Measurements from ENCODE around the gene SRC.

DNA sequence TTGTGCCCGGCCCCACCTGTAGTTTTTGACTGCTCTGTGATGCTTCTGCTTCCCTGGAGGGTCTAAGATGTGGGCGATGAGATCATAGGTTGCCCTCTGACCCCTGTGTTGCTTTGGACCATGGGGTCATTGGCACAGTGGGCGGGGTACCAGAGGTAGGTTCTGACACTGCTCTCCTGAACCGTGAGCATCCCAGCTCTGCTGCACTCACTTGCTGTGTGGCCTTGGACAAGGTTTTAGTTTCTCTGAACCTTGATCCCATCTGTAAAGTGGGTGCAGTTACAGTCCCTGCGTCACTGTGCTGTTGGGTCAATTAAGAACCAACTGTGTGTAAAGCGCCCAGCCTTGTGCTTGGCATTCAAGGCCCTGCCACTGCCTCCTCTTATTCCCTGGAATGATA, 30.9 kb downstream of the SRC start:
- TF ChIP-seq, protein P1, sequence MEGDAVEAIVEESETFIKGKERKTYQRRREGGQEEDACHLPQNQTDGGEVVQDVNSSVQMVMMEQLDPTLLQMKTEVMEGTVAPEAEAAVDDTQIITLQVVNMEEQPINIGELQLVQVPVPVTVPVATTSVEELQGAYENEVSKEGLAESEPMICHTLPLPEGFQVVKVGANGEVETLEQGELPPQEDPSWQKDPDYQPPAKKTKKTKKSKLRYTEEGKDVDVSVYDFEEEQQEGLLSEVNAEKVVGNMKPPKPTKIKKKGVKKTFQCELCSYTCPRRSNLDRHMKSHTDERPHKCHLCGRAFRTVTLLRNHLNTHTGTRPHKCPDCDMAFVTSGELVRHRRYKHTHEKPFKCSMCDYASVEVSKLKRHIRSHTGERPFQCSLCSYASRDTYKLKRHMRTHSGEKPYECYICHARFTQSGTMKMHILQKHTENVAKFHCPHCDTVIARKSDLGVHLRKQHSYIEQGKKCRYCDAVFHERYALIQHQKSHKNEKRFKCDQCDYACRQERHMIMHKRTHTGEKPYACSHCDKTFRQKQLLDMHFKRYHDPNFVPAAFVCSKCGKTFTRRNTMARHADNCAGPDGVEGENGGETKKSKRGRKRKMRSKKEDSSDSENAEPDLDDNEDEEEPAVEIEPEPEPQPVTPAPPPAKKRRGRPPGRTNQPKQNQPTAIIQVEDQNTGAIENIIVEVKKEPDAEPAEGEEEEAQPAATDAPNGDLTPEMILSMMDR (conservative IDR thresholded peaks at IDR 0.05; ENCODE audit: low read depth in 2 of 2), result no peak
- TF ChIP-seq EZH2 (IDR thresholded peaks at IDR 0.05; ENCODE audit: low read depth, unreplicated experiment), result no peak
- no peak for TF ChIP-seq POLR2AphosphoS5 (IDR thresholded peaks at IDR 0.05; ENCODE audit: low read depth)
- no peak for TF ChIP-seq ZNF331 (CRISPR knock-in tag; IDR thresholded peaks at IDR 0.05; ENCODE audit: low read depth)
- no peak for TF ChIP-seq STAT1 (IDR thresholded peaks at IDR 0.05; ENCODE audit: unreplicated experiment)
- TF ChIP-seq, protein P2, sequence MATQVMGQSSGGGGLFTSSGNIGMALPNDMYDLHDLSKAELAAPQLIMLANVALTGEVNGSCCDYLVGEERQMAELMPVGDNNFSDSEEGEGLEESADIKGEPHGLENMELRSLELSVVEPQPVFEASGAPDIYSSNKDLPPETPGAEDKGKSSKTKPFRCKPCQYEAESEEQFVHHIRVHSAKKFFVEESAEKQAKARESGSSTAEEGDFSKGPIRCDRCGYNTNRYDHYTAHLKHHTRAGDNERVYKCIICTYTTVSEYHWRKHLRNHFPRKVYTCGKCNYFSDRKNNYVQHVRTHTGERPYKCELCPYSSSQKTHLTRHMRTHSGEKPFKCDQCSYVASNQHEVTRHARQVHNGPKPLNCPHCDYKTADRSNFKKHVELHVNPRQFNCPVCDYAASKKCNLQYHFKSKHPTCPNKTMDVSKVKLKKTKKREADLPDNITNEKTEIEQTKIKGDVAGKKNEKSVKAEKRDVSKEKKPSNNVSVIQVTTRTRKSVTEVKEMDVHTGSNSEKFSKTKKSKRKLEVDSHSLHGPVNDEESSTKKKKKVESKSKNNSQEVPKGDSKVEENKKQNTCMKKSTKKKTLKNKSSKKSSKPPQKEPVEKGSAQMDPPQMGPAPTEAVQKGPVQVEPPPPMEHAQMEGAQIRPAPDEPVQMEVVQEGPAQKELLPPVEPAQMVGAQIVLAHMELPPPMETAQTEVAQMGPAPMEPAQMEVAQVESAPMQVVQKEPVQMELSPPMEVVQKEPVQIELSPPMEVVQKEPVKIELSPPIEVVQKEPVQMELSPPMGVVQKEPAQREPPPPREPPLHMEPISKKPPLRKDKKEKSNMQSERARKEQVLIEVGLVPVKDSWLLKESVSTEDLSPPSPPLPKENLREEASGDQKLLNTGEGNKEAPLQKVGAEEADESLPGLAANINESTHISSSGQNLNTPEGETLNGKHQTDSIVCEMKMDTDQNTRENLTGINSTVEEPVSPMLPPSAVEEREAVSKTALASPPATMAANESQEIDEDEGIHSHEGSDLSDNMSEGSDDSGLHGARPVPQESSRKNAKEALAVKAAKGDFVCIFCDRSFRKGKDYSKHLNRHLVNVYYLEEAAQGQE (IDR thresholded peaks at IDR 0.05; ENCODE audit: unreplicated experiment), result no peak
- no peak for TF ChIP-seq CREB1 (CRISPR knock-in tag; IDR thresholded peaks at IDR 0.05; ENCODE audit: low read depth)
- TF ChIP-seq, protein P3, sequence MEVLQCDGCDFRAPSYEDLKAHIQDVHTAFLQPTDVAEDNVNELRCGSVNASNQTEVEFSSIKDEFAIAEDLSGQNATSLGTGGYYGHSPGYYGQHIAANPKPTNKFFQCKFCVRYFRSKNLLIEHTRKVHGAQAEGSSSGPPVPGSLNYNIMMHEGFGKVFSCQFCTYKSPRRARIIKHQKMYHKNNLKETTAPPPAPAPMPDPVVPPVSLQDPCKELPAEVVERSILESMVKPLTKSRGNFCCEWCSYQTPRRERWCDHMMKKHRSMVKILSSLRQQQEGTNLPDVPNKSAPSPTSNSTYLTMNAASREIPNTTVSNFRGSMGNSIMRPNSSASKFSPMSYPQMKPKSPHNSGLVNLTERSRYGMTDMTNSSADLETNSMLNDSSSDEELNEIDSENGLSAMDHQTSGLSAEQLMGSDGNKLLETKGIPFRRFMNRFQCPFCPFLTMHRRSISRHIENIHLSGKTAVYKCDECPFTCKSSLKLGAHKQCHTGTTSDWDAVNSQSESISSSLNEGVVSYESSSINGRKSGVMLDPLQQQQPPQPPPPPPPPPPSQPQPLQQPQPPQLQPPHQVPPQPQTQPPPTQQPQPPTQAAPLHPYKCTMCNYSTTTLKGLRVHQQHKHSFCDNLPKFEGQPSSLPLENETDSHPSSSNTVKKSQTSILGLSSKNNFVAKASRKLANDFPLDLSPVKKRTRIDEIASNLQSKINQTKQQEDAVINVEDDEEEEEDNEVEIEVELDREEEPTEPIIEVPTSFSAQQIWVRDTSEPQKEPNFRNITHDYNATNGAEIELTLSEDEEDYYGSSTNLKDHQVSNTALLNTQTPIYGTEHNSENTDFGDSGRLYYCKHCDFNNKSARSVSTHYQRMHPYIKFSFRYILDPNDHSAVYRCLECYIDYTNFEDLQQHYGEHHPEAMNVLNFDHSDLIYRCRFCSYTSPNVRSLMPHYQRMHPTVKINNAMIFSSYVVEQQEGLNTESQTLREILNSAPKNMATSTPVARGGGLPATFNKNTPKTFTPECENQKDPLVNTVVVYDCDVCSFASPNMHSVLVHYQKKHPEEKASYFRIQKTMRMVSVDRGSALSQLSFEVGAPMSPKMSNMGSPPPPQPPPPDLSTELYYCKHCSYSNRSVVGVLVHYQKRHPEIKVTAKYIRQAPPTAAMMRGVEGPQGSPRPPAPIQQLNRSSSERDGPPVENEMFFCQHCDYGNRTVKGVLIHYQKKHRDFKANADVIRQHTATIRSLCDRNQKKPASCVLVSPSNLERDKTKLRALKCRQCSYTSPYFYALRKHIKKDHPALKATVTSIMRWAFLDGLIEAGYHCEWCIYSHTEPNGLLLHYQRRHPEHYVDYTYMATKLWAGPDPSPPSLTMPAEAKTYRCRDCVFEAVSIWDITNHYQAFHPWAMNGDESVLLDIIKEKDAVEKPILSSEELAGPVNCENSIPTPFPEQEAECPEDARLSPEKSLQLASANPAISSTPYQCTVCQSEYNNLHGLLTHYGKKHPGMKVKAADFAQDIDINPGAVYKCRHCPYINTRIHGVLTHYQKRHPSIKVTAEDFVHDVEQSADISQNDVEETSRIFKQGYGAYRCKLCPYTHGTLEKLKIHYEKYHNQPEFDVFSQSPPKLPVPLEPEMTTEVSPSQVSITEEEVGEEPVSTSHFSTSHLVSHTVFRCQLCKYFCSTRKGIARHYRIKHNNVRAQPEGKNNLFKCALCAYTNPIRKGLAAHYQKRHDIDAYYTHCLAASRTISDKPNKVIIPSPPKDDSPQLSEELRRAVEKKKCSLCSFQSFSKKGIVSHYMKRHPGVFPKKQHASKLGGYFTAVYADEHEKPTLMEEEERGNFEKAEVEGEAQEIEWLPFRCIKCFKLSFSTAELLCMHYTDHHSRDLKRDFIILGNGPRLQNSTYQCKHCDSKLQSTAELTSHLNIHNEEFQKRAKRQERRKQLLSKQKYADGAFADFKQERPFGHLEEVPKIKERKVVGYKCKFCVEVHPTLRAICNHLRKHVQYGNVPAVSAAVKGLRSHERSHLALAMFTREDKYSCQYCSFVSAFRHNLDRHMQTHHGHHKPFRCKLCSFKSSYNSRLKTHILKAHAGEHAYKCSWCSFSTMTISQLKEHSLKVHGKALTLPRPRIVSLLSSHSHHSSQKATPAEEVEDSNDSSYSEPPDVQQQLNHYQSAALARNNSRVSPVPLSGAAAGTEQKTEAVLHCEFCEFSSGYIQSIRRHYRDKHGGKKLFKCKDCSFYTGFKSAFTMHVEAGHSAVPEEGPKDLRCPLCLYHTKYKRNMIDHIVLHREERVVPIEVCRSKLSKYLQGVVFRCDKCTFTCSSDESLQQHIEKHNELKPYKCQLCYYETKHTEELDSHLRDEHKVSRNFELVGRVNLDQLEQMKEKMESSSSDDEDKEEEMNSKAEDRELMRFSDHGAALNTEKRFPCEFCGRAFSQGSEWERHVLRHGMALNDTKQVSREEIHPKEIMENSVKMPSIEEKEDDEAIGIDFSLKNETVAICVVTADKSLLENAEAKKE (CRISPR knock-in tag; IDR thresholded peaks at IDR 0.05), result no peak
- no peak for TF ChIP-seq EZH2phosphoT487 (IDR thresholded peaks at IDR 0.05; ENCODE audit: unreplicated experiment)
